ENCODE measurements around the gene PPP1R9B.

PPP1R9B gene

GRCh38 chr17:50149417-50150353, 792 bp downstream of the PPP1R9B start:
- H3K9me3 ChIP-seq (replicated peaks in 1 of 11) = no peaks in the 10 kb centered on the region
- no peaks in the 10 kb centered on the region for H3K27me3 ChIP-seq
- H3K4me3 ChIP-seq = peak overlapping the region; percentile 93 to 100 (median 99)
- peaks cover 8 to 44% (median 36%) of the 10 kb centered on the region in 11 experiments for H3K36me3 ChIP-seq
- H3K27ac ChIP-seq = peak overlapping the region; percentile 88 to 97 (median 95)
- no peak for TF ChIP-seq Cebpa-rat (IDR thresholded peaks at IDR 0.05)
- H3K9ac ChIP-seq = peak overlapping the region; percentile 94 to 99 (median 98)
- peak overlapping the region; percentile 50 to 100 (median 98) for H3K4me2 ChIP-seq
- H4K20me1 ChIP-seq = peaks cover 33 to 57% (median 46%) of the 10 kb centered on the region in 11 experiments
- peaks cover 49 to 71% (median 57%) of the 10 kb centered on the region in 10 experiments for H3K4me1 ChIP-seq

GRCh38 chr17:50149091-50149416, 1.4 kb downstream of the PPP1R9B start:
- H3K27ac ChIP-seq = peak overlapping the region; percentile 88 to 97 (median 95)
- peaks cover 14 to 50% (median 42%) of the 10 kb centered on the region in 11 experiments for H3K36me3 ChIP-seq
- H3K4me1 ChIP-seq = peaks cover 49 to 71% (median 57%) of the 10 kb centered on the region in 10 experiments
- H3K9me3 ChIP-seq (replicated peaks in 1 of 11) = no peaks in the 10 kb centered on the region
- no peaks in the 10 kb centered on the region for H3K27me3 ChIP-seq
- H3K4me3 ChIP-seq = peak overlapping the region; percentile 93 to 100 (median 99)
- peaks cover 40 to 63% (median 52%) of the 10 kb centered on the region in 11 experiments for H4K20me1 ChIP-seq
- peak overlapping the region; percentile 50 to 100 (median 98) for H3K4me2 ChIP-seq
- H3K9ac ChIP-seq = peak overlapping the region; percentile 94 to 99 (median 98)
- no peak for TF ChIP-seq Cebpa-rat (IDR thresholded peaks at IDR 0.05)

GRCh38 chr17:50148226-50149090, 2.0 kb downstream of the PPP1R9B start:
- H3K9me3 ChIP-seq (replicated peaks in 1 of 11) = no peaks in the 10 kb centered on the region
- H3K4me2 ChIP-seq = peak overlapping the region; percentile 94 to 100 (median 99)
- H4K20me1 ChIP-seq = peaks cover 46 to 69% (median 58%) of the 10 kb centered on the region in 11 experiments
- peaks cover 20 to 56% (median 48%) of the 10 kb centered on the region in 11 experiments for H3K36me3 ChIP-seq
- peak overlapping the region; percentile 93 to 100 (median 99) for H3K4me3 ChIP-seq
- H3K4me1 ChIP-seq = peaks cover 49 to 69% (median 57%) of the 10 kb centered on the region in 10 experiments
- H3K9ac ChIP-seq = peak overlapping the region; percentile 94 to 99 (median 98)
- H3K27me3 ChIP-seq = no peaks in the 10 kb centered on the region
- no peak for TF ChIP-seq Cebpa-rat (IDR thresholded peaks at IDR 0.05)
- peak overlapping the region; percentile 51 to 97 (median 95); a peak in 21 of 22 replicates for H3K27ac ChIP-seq

- Histone ChIP-seq H3K9me3 (replicated peaks in 1 of 11) (no peaks in the 10 kb centered on the region), H3K27me3 (no peaks in the 10 kb centered on the region), H3K4me3 (peak overlapping the region; percentile 93 to 100 (median 99)), H3K36me3 (peaks cover 26 to 62% (median 54%) of the 10 kb centered on the region in 11 experiments), H3K4me1 (peaks cover 49 to 66% (median 55%) of the 10 kb centered on the region in 10 experiments), H3K4me2 (peak overlapping the region; percentile 94 to 100 (median 99)), H3K9ac (peak overlapping the region; percentile 94 to 99 (median 98)), H4K20me1 (peaks cover 52 to 76% (median 65%) of the 10 kb centered on the region in 11 experiments), H3K27ac (peak overlapping the region; percentile 51 to 97 (median 95))
- no peak for TF ChIP-seq Cebpa-rat (IDR thresholded peaks at IDR 0.05)
Measured at GRCh38 chr17:50147841-50148225, 2.6 kb downstream of the PPP1R9B start.

- Histone ChIP-seq H3K9me3 (replicated peaks in 1 of 11) (no peaks in the 10 kb centered on the region), H3K4me1 (peaks cover 49 to 66% (median 55%) of the 10 kb centered on the region in 10 experiments), H3K4me3 (peak overlapping the region; percentile 93 to 100 (median 99)), H3K9ac (peak overlapping the region; percentile 94 to 99 (median 98)), H3K36me3 (peaks cover 34 to 69% (median 61%) of the 10 kb centered on the region in 11 experiments), H4K20me1 (peaks cover 59 to 83% (median 72%) of the 10 kb centered on the region in 11 experiments), H3K27me3 (no peaks in the 10 kb centered on the region), H3K27ac (peak overlapping the region; percentile 40 to 97 (median 95)), H3K4me2 (peak overlapping the region; percentile 94 to 100 (median 99))
- no peak for TF ChIP-seq Cebpa-rat (IDR thresholded peaks at IDR 0.05)
Measured at GRCh38 chr17:50146927-50147665, 3.4 kb downstream of the PPP1R9B start.

- Histone ChIP-seq H3K4me1 (peaks cover 55 to 67% (median 61%) of the 10 kb centered on the region in 10 experiments), H3K4me2 (peak overlapping the region; percentile 94 to 100 (median 99)), H3K9me3 (replicated peaks in 1 of 11) (no peaks in the 10 kb centered on the region), H3K27ac (peak overlapping the region in 10 of 11 experiments; percentile 51 to 97 (median 95); a peak in 18 of 22 replicates), H3K27me3 (no peaks in the 10 kb centered on the region), H3K9ac (peak overlapping the region; percentile 94 to 99 (median 98)), H3K36me3 (peaks cover 41 to 77% (median 69%) of the 10 kb centered on the region in 11 experiments), H3K4me3 (peak overlapping the region; percentile 93 to 100 (median 99)), H4K20me1 (peaks cover 67 to 90% (median 79%) of the 10 kb centered on the region in 11 experiments)
- no peak for TF ChIP-seq Cebpa-rat (IDR thresholded peaks at IDR 0.05)
Measured at GRCh38 chr17:50146230-50146926, 4.1 kb downstream of the PPP1R9B start.

- Histone ChIP-seq H3K9ac (peak overlapping the region; percentile 94 to 99 (median 98); a peak in 21 of 22 replicates), H3K4me2 (peak overlapping the region; percentile 94 to 100 (median 99)), H3K4me1 (peaks cover 62 to 72% (median 67%) of the 10 kb centered on the region in 10 experiments), H3K36me3 (peaks cover 48 to 84% (median 76%) of the 10 kb centered on the region in 11 experiments), H3K9me3 (replicated peaks in 1 of 11) (no peaks in the 10 kb centered on the region), H3K4me3 (peak overlapping the region; percentile 93 to 100 (median 99); a peak in 19 of 20 replicates), H4K20me1 (peaks cover 74 to 97% (median 86%) of the 10 kb centered on the region in 11 experiments), H3K27ac (peak overlapping the region in 9 of 11 experiments; percentile 23 to 97 (median 95); a peak in 16 of 22 replicates), H3K27me3 (no peaks in the 10 kb centered on the region)
- no peak for TF ChIP-seq Cebpa-rat (IDR thresholded peaks at IDR 0.05)
Measured at GRCh38 chr17:50145532-50146229, 4.8 kb downstream of the PPP1R9B start.
